22Rv1 (cell line): Measurements from ENCODE around the gene PAPPA.

Source experiments
- H3K27ac ChIP-seq: fragments of 450-650 bp; 2 replicates; pipeline ENCODE4 v1.5.1; 2017
- CTCF ChIP-seq: fragments of 450-650 bp; IDR thresholded peaks from 2 replicates; pipeline ENCODE4 v1.5.1; 2017; ENCODE audit warnings: mild to moderate bottlenecking
- ZFX ChIP-seq: fragments of 450-650 bp; IDR thresholded peaks from 2 replicates; pipeline ENCODE4 v1.6.1; 2017; ENCODE audit warnings: antibody characterized with exemption, borderline replicate concordance

Gene PAPPA

GRCh38 chr9:116124472-116125040 is 29.0 kb upstream of the PAPPA start:
- no peak overlapping the region for H3K27ac ChIP-seq
- TF ChIP-seq CTCF: no peak
- no peak for TF ChIP-seq ZFX

GRCh38 chr9:116133163-116133562 is 20.4 kb upstream of the PAPPA start:
- no peak overlapping the region for H3K27ac ChIP-seq

GRCh38 chr9:116134975-116135374 is 18.6 kb upstream of the PAPPA start:
- H3K27ac ChIP-seq: no peak overlapping the region
- TF ChIP-seq ZFX: no peak
- no peak for TF ChIP-seq CTCF

More at GRCh38 chr9:116133163-116133562, 20.4 kb upstream of the PAPPA start:
- TF ChIP-seq CTCF (no peak), ZFX (no peak)

- H3K27ac ChIP-seq: no peak overlapping the region
- TF ChIP-seq CTCF: no peak
- no peak for TF ChIP-seq ZFX
Measured at GRCh38 chr9:116137010-116137409, 16.6 kb upstream of the PAPPA start.

GRCh38 chr9:116137581-116137980 is 16.0 kb upstream of the PAPPA start:
- no peak overlapping the region for H3K27ac ChIP-seq
- TF ChIP-seq ZFX (no peak), CTCF (no peak)

- H3K27ac ChIP-seq: no peak overlapping the region
- TF ChIP-seq ZFX (no peak), CTCF (no peak)
Measured at GRCh38 chr9:116141864-116142561, 11.6 kb upstream of the PAPPA start.

GRCh38 chr9:116142706-116143492 is 10.7 kb upstream of the PAPPA start:
- TF ChIP-seq CTCF (no peak), ZFX (no peak)
- H3K27ac ChIP-seq: no peak overlapping the region
